Islet precursor cell (in vitro differentiated cells): ENCODE data around the gene KRTAP12-4.
"Not testable (repeated sequence)": the region's sequence is repeated elsewhere in the genome, so short reads cannot be mapped to it uniquely, and the experiment has no call there.

Experiments used
- DNase-seq: peaks from one replicate; pipeline ENCODE4 v3.0.0-alpha.2; 2018

KRTAP12-4 gene

DNA sequence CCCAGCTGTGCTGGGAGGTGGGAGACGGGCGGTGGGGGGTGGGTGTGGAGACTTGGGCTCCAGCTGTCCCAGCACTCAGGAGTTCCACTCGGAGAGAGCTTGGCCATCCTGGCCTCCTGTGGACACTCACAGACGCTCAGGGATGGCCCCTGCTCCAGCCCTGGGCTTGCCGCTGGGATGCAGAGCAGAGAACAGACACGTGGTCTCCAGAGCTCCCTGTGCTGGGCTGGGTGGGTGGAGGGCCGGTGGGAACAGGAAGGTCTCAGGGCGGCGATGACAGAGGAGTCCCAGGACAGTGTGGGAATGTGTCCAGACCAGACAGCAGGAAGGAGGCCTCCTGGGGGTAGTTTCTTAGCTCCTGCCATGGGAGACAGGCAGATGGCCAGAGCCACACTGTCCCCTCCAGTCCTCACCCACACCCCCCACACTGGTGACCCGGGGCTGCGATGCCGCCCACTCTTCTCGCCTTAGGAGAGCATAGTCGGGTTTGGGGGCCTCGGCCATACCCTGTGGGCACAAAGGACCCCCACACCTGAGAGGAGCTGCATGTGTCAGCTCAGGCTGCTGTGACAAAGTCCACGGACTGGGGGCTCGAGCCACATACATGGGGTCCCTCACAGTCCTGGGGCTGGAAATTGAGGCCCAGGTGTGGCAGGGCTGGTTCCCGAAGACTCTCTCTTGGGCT lies 25.6 kb downstream of the KRTAP12-4 start:
- no peak for DNase-seq

DNA sequence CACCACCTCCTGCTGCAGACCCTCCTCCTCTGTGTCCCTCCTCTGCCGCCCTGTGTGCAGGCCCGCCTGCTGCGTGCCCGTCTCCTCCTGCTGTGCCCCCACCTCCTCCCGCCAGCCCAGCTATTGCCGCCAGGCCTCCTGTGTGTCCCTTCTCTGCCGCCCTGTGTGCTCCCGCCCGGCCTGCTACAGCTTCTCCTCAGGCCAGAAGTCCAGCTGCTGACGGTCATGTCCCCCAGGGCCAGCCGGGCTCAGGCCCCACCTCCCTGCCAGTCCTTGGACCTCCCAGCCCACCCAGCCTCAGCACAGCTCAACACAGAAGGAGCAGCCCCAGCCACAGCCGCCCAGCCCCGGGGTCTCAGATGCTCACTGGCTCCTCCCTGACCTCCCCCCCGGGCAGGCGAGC lies 26.6 kb downstream of the KRTAP12-4 start:
- DNase-seq: not testable (repeated sequence)

DNA sequence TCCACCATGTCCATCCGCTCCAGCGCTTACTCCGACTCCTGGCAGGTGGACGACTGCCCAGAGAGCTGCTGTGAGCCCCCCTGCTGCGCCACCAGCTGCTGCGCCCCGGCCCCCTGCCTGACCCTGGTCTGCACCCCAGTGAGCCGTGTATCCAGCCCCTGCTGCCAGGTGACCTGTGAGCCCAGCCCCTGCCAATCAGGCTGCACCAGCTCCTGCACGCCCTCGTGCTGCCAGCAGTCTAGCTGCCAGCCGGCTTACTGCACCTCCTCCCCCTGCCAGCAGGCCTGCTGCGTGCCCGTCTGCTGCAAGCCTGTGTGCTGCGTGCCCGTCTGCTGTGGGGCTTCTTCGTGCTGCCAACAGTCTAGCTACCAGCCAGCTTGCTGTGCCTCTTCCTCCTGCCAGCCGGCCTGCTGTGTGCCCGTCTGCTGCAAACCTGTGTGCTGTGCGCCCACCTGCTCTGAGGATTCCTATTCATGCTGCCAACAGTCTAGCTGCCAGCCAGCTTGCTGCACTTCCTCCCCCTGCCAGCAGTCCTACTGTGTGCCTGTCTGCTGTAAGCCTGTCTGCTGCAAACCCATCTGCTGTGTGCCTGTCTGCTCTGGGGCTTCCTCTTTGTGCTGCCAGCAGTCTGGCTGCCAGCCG lies 27.2 kb downstream of the KRTAP12-4 start:
- not testable (repeated sequence) for DNase-seq

GRCh38 chr21:44626673-44627143 lies 27.8 kb downstream of the KRTAP12-4 start, which contains the start of gene KRTAP10-9:
KRTAP10-9 (plus strand) TSS chr21:44627093; CDS start chr21:44627172, 79 bp downstream.
- DNase-seq: no peak

GRCh38 chr21:44626262-44626661 lies 28.2 kb downstream of the KRTAP12-4 start:
- no peak for DNase-seq

DNA sequence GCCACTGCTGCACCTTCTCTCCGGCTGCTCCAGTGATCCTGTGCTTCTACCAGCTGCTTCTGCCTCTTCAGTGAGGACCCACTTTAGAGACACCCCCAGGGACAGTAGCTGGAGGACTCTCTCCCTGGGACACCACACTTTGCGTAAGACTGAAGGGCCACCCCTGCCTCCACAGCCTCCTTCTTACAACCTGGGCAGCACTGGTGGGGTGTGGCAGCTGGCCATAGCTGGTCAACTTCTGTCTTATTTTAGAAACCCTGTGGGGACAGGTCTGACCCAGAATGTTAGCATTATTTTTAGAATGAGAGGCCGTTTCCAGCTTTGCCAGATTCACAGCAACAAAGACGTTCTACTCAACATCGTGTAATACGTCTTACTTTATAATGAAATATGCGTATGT lies 28.7 kb downstream of the KRTAP12-4 start:
- DNase-seq: no peak

DNA sequence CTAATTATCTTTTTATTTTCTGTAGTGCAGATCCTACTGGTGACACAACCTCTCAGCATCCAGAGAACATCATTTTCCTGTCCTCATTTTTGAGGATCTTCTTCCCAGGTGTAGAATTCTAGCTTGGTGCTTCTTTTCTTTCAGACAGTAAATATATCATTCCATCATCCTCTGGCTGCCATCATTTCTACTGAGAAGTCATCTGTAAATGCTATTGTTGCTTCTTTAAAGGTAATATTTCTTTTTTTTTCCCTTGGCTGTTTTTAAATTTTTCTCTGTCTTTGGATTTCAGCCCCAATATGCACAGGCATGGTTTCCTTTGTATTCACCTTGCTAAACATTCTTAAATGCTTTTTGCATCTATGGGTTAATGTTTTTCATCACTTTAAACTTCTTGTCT lies 30.9 kb downstream of the KRTAP12-4 start:
- DNase-seq: no peak

- no peak for DNase-seq
These were observed 34.6 kb downstream of the KRTAP12-4 start for GRCh38 chr21:44619886-44620285.

DNA sequence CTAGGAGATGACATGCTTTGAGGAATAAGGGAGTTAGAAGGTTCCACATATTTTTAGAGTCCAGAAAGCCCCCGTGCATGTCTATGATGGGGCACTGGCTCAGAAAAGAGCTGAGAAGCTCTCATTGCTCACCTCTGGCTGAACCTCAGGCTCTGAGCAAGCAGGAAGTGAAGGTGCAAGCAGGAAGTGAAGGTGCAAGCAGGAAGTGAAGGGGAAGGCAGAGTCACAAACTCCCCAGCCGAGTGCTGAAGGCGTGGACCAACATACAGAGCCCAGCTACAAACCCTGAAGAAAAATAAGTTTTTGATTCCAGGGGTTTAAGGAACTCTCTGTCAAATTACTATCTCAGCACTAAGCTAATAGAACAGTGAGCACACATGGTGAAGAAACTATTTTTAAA lies 35.5 kb downstream of the KRTAP12-4 start:
- no peak for DNase-seq

DNA sequence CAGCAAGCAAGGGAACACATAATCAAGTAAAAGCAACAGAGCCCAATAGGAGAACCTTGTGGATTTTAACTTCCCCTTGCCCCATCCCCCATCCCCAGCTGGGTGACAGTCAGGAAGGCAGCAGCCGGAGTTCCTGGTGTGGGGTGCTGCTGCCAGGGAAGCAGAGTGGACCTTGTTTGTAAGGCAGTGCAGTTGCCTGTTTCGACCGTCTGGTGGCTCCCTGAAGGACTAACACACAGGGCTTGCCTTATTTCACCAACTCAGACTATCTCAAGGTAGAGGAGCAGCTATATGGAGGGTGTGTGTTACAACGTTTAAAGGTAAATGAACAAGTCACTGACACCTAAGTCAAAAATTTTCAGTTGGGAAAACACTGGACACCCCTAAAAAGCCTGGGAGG lies 36.0 kb downstream of the KRTAP12-4 start:
- no peak for DNase-seq

- DNase-seq: no peak
These were observed 37.4 kb downstream of the KRTAP12-4 start for GRCh38 chr21:44617071-44617501.

- no peak for DNase-seq
These were observed 37.9 kb downstream of the KRTAP12-4 start for GRCh38 chr21:44616591-44616926.

DNA sequence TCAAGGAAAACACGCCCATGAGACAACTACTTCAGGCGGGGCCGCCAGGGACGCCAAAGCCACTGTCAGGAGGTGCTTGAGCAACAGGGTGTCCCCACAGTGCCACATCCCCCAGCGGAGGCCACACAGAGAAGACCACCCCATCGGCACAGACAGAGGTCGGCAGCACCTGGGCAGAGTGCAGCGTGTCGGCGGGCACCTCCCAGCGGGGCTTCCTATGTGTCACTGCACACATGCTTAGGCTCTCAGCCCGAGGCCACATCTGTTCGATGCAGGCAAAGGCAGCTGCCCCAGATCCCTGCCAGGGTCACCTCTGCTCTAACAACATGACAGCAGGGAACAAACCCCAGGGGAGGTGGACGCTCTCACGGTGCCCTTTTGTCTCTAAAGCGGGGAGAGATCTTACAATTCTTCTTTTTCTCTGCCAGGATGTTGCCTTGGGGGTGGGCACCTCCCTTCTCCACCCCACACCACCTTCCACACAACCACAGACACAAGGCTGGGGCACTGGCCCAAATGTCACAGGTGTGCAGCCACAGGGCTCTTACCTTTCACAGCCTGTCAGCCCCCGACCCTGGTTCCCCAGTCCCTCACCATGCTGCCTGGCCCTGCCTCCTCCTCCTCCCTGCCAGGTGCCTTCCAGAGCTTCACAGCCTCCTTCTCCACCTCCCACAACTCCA lies 38.4 kb downstream of the KRTAP12-4 start:
- no peak for DNase-seq

- DNase-seq: no peak
These were observed 39.0 kb downstream of the KRTAP12-4 start for GRCh38 chr21:44615466-44615865.

- no peak for DNase-seq
These were observed 39.5 kb downstream of the KRTAP12-4 start for GRCh38 chr21:44614961-44615391.

DNA sequence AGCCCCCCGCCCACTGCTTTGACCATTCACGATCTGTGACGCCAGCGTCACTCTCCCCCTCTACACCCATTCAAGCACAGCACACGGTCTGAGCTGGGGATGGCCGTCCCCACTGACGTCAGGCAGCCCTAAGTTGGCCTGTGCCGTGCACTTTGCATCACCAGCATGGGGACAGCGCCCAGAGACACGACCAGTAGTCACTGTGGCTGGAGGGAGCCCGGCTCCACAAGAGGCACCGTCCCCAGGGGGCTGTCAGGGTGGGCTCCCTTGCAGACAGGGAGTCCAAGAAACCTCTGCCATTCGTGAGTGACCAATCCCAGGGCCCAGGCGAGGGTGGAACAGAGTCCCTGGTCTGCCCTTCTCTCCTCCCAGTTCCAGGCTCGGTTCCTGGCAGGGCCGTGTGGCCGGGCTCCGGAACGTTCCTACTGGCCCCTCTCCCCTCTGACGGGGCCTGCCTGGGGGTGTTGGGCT lies 40.3 kb downstream of the KRTAP12-4 start:
- no peak for DNase-seq

DNA sequence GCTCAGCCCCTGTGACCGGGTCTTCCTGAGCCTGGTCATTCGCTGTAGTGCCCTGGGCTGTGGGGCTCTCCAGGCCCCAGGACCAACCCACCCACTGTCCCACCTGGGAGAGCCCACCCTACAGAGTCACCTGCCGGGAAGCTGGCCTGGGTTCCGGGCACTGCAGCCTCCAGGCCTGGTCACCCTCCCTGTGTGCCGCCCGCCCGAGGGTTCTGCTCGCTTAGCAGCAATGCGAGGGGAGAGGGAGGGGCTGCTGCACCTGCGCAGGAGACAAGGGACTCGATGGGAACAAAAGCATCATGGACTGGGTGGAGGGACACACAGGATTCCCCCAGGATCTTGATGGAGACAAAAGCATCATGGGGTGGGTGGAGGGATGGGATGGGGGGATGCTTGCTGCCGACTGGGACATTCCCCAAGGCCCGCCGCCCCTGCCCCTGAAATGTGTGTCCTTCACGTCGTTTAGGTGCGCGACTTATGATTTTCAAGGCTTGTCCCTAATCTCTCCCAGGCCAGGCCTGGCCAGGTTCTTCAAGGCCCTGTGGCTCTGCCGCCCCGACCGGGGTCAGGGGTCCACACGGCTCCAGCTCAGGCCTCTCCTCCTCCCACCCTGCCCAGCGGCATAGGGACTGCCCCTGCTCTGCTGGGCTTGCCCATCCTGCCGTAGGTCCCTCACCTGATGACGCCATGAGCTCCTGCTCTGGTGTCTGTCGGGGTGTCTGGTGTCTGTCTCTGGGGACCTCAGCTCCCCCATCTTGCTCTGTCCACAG lies 40.9 kb downstream of the KRTAP12-4 start:
- no peak for DNase-seq

DNA sequence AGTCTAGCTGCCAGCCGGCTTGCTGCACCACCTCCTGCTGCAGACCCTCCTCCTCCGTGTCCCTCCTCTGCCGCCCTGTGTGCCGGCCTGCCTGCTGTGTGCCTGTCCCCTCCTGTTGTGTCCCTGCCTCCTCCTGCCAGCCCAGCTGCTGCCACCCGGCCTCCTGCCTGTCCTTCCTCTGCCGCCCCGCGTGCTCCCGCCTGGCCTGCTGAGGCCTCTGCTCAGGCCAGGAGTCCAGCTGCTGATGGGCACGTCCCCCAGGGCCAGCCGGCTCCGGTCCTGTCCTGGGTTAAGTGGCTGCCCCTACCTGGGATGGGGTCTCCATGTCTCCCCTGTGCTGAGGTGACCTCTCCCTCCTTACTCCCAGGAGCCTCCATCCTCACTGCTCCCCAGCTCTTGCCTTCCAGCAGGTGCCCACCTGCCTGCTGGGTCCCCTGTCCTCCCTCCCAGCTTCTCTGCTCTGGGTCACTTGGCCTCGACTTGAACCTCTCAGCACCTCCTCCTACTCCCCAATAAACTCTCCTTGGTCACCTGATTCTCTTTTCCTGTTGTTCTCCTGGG lies 41.7 kb downstream of the KRTAP12-4 start:
- DNase-seq: no peak

DNA sequence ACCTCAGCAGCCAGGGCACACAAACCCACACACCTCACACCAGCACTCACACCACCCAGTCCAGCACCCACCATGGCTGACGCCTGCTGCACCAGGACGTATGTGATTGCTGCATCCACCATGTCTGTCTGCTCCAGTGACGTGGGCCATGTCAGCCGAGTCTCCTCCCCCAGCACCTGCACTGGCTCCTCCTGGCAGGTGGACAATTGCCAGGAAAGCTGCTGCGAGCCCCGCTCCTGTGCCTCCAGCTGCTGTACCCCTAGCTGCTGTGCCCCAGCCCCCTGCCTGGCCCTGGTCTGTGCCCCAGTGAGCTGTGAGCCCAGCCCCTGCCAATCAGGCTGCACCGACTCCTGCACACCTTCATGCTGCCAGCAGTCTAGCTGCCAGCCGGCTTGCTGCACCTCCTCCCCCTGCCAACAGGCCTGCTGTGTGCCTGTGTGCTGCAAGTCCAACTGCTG lies 42.4 kb downstream of the KRTAP12-4 start, which contains the start of gene KRTAP10-8:
Gene KRTAP10-8 (plus strand): TSS at position 51 of the 458 bp plus-strand sequence. CDS start 22 bp downstream, at position 73.
- DNase-seq: no peak

DNA sequence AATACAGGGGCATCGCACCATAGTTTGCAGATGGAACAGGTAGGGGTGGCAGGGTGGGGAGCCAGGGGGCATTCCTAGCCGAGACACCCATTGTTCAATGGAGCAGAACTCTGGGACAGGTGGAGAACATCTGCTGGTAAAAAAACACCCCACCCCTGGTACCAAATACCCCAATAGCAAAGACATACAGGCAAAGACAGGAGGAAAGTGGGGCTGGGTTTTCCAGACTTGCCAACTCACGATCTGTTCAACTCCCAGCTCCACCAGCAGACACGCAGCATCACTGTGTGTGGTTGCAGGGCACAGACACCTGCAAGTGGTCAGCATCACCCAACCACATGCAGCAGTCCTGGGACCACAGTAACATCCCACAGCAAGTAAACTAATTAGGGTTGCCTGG lies 42.9 kb downstream of the KRTAP12-4 start:
- no peak for DNase-seq

- not testable (repeated sequence) for DNase-seq
These were observed 44.2 kb downstream of the KRTAP12-4 start for GRCh38 chr21:44610157-44610843.

DNA sequence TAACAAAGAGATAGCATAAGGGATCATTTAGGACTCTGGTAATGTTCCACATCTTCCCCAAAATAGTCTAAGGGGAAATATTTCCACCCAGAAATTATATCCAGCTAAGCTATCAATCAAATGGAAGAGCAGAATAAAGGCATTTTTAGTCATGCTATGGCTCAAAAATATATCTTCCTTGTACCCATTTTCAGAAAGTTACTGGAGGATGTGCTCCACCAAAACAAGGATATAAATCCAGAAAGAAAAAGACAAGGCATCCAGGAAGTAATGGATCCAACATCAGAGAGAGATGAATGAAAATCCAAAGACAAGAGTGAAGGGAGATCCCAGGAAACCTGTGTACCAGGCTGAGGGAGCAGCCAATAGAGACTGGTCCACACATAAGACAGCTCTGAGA lies 45.3 kb downstream of the KRTAP12-4 start:
- DNase-seq: no peak
